H9 (cell line): ENCODE measurements around the gene POLA1. TPM values are rescaled to one million over a fixed set of nuclear protein-coding genes. Genes with fewer than 3 reads are reported as not detected.

Experiments used
- DNase-seq: peaks from one replicate; pipeline ENCODE4 v3.0.0-alpha.2; 2017
- H2AFZ ChIP-seq: one replicate; pipeline ENCODE4 v1.6.1; 2013; ENCODE audit warnings: mild to moderate bottlenecking, low read length, control low read depth, moderate library complexity
- H2AK5ac ChIP-seq: 2 replicates; pipeline ENCODE4 v1.6.1; 2013; ENCODE audit warnings: low read length, control low read depth, mixed read lengths; ENCODE audit not compliant: insufficient read length
- H2BK120ac ChIP-seq: one replicate; pipeline ENCODE4 v1.6.1; 2013; ENCODE audit warnings: low read depth, mild to moderate bottlenecking, low read length, control low read depth, inconsistent platforms; ENCODE audit not compliant: poor library complexity, severe bottlenecking
- H2BK12ac ChIP-seq: 2 replicates; pipeline ENCODE4 v1.6.1; 2013; ENCODE audit warnings: low read length, control low read depth, mixed read lengths, low read depth; ENCODE audit not compliant: insufficient read length
- H2BK15ac ChIP-seq: 2 replicates; pipeline ENCODE4 v1.6.1; 2013; ENCODE audit warnings: low read depth, low read length, control low read depth
- H2BK20ac ChIP-seq: one replicate; pipeline ENCODE4 v1.6.1; 2013; ENCODE audit warnings: low read depth, mild to moderate bottlenecking, low read length, control low read depth, inconsistent platforms; ENCODE audit not compliant: poor library complexity, severe bottlenecking
- H2BK5ac ChIP-seq: 2 replicates; pipeline ENCODE4 v1.6.1; 2013; ENCODE audit warnings: low read length, control low read depth, mixed read lengths; ENCODE audit not compliant: insufficient read length
- H3K14ac ChIP-seq: 2 replicates; pipeline ENCODE4 v1.6.1; 2013; ENCODE audit warnings: low read length, control low read depth; ENCODE audit not compliant: insufficient read depth
- H3K18ac ChIP-seq: 2 replicates; pipeline ENCODE4 v1.6.1; 2013; ENCODE audit warnings: low read depth, mild to moderate bottlenecking, mixed read lengths, low read length, control low read depth; ENCODE audit not compliant: insufficient read length
- H3K23ac ChIP-seq: 2 replicates; pipeline ENCODE4 v1.6.1; 2013; ENCODE audit warnings: low read length, control low read depth, mixed read lengths, low read depth; ENCODE audit not compliant: insufficient read length
- H3K23me2 ChIP-seq: 2 replicates; pipeline ENCODE4 v1.6.1; 2013; ENCODE audit warnings: low read depth, mild to moderate bottlenecking, mixed read lengths, low read length, control low read depth; ENCODE audit not compliant: insufficient read length, poor library complexity, severe bottlenecking
- H3K27ac ChIP-seq: 2 replicates; pipeline ENCODE4 v1.5.1; 2013; ENCODE audit warnings: low read length, control low read depth, mixed read lengths, low read depth; ENCODE audit not compliant: insufficient read length
- H3K27me3 ChIP-seq: 2 replicates; pipeline ENCODE4 v1.6.1; 2013; ENCODE audit warnings: low read length, control low read depth, inconsistent platforms; ENCODE audit not compliant: insufficient read depth
- H3K4ac ChIP-seq: 2 replicates; pipeline ENCODE4 v1.6.1; 2013; ENCODE audit warnings: low read depth, mild to moderate bottlenecking, control low read depth, inconsistent platforms, low read length, moderate library complexity
- H3K4me1 ChIP-seq: 2 replicates; pipeline ENCODE4 v1.6.1; 2013; ENCODE audit warnings: low read length, control low read depth, inconsistent platforms; ENCODE audit not compliant: insufficient read depth
- H3K4me2 ChIP-seq: 2 replicates; pipeline ENCODE4 v1.6.1; 2013; ENCODE audit warnings: low read length, control low read depth, mixed read lengths; ENCODE audit not compliant: insufficient read length, insufficient read depth
- H3K56ac ChIP-seq: 2 replicates; pipeline ENCODE4 v1.6.1; 2013; ENCODE audit warnings: low read depth, mild to moderate bottlenecking, mixed read lengths, low read length, control low read depth; ENCODE audit not compliant: insufficient read length
- H3K79me1 ChIP-seq: 2 replicates; pipeline ENCODE4 v1.6.1; 2013; ENCODE audit warnings: low read depth, mild to moderate bottlenecking, moderate library complexity, low read length, control low read depth, inconsistent platforms; ENCODE audit not compliant: insufficient read depth, poor library complexity, severe bottlenecking
- H3K79me2 ChIP-seq: 2 replicates; pipeline ENCODE4 v1.6.1; 2013; ENCODE audit warnings: low read length, control low read depth, inconsistent platforms; ENCODE audit not compliant: insufficient read depth
- H3K9ac ChIP-seq: 2 replicates; pipeline ENCODE4 v1.6.1; 2013; ENCODE audit warnings: low read length, control low read depth, mixed read lengths; ENCODE audit not compliant: insufficient read length; ENCODE audit errors: extremely low read depth
- H3K9me3 ChIP-seq: one replicate; pipeline ENCODE4 v1.6.1; 2013; ENCODE audit warnings: low read depth, low read length, inconsistent platforms; ENCODE audit not compliant: control insufficient read depth
- H3T11ph ChIP-seq: one replicate; pipeline ENCODE4 v1.6.1; 2013; ENCODE audit warnings: mild to moderate bottlenecking, low read length, control low read depth, inconsistent platforms
- H4K20me1 ChIP-seq: one replicate; pipeline ENCODE4 v1.6.1; 2013; ENCODE audit not compliant: control insufficient read depth, insufficient read length, insufficient read depth
- H4K5ac ChIP-seq: 2 replicates; pipeline ENCODE4 v1.6.1; 2013; ENCODE audit warnings: low read depth, mild to moderate bottlenecking, mixed read lengths, low read length, control low read depth; ENCODE audit not compliant: insufficient read length
- H4K8ac ChIP-seq: replicated peaks from 2 replicates; pipeline ENCODE4 v1.6.1; 2013; ENCODE audit warnings: low read length, control low read depth, mixed read lengths, low read depth; ENCODE audit not compliant: insufficient read length
- H4K91ac ChIP-seq: 2 replicates; pipeline ENCODE4 v1.6.1; 2013; ENCODE audit warnings: low read depth, mild to moderate bottlenecking, moderate library complexity, mixed read lengths, low read length, control low read depth; ENCODE audit not compliant: insufficient read length
- H3K27ac Mint-ChIP-seq, 3 experiments: 2 replicates in 2 of 3; 3 replicates in 1 of 3; pipeline ENCODE4 v1.8.0; 2020 to 2021; ENCODE audit warnings: mixed read lengths in 3 of 3, mild to moderate bottlenecking in 1 of 3, moderate library complexity in 1 of 3
- H3K27me3 Mint-ChIP-seq: 2 replicates; pipeline ENCODE4 v1.8.0; 2021; ENCODE audit warnings: low read depth, mild to moderate bottlenecking, moderate library complexity, mixed read lengths
- H3K36me3 Mint-ChIP-seq, 3 experiments: 2 replicates in 2 of 3; 3 replicates in 1 of 3; pipeline ENCODE4 v1.8.0; 2020 to 2021; ENCODE audit warnings: low read depth in 3 of 3, mixed read lengths in 3 of 3; ENCODE audit not compliant: insufficient read depth in 1 of 3
- H3K4me1 Mint-ChIP-seq, 2 experiments: 2 replicates each; pipeline ENCODE4 v1.8.0; 2020; ENCODE audit warnings: mixed read lengths in 2 of 2
- H3K4me3 Mint-ChIP-seq, 2 experiments: 2 replicates in 1 of 2; 3 replicates in 1 of 2; pipeline ENCODE4 v1.8.0; 2020 to 2021; ENCODE audit warnings: mild to moderate bottlenecking in 2 of 2, mixed read lengths in 2 of 2, moderate library complexity in 1 of 2
- H3K9me3 Mint-ChIP-seq, 2 experiments: 2 replicates in 1 of 2; 3 replicates in 1 of 2; pipeline ENCODE4 v1.8.0; 2020; ENCODE audit warnings: mild to moderate bottlenecking in 2 of 2, mixed read lengths in 2 of 2, moderate library complexity in 1 of 2
- WGBS: extraction: QIAGEN DNeasy Blood & Tissue Kit; methylation state at CpG from one replicate; pipeline ENCODE4 v1.1.7; 2013; ENCODE audit warnings: missing lambda C conversion rate, low lambda C conversion rate, mixed read lengths; ENCODE audit not compliant: insufficient read length; ENCODE audit errors: extremely low coverage; 5-methylcytosine and 5-hydroxymethylcytosine counted together
- total RNA-seq: library from RNA; stranded (reverse); gene quantifications from 2 replicates; pipeline ENCODE4 v1.2.1, GENCODE V29; 2021
- TF ChIP-seq, protein P1 (sequence below): fragments of 200-600 bp; sonication (generic); conservative IDR thresholded peaks from 3 replicates; pipeline ENCODE4 v1.8.0; 2021; ENCODE audit warnings: antibody characterized with exemption, mild to moderate bottlenecking

The POLA1 gene
- total RNA-seq, 1 experiment from 2014 or later = 60.2 TPM

DNA sequence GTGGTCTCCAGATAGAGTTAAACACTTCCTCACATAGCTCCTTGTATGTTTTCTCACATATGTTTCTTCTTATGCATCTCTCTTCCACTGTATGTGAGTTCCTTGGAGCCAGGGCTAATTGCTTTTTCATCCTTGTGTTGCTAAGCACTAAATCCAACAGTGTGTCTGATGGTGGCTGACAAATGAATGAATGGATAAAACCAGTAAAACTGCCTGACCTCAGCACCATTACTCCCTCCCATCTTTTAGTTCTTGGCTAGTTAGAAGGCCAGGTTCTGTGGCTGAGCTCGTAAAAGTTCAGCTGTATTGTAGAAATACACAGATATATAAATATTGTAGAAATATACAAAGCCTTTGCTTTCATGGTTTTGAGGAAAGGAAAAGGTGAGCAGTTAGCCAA is 271.7 kb downstream of the POLA1 start:
- Mint-ChIP-seq H3K36me3 (peaks cover 4 to 8% (median 7%) of the 10 kb centered on the region in 3 experiments; a peak in 5 of 7 replicates), H3K4me1 (peaks cover 17 to 19% of the 10 kb centered on the region in 2 experiments), H3K27ac (no peak overlapping the region), H3K27me3 (no peaks in the 10 kb centered on the region), H3K9me3 (peaks cover 0 to 3% of the 10 kb centered on the region in 2 experiments; a peak in 2 of 5 replicates), H3K4me3 (no peak overlapping the region)
- no peak overlapping the region for H4K91ac ChIP-seq
- H4K20me1 ChIP-seq = no peaks in the 10 kb centered on the region
- H3K79me2 ChIP-seq = no peaks in the 10 kb centered on the region
- H3K9ac ChIP-seq = no peak overlapping the region
- no peaks in the 10 kb centered on the region for H3K27me3 ChIP-seq
- H3T11ph ChIP-seq = no peak overlapping the region
- no peak overlapping the region for H3K4me2 ChIP-seq
- TF ChIP-seq, protein P1, sequence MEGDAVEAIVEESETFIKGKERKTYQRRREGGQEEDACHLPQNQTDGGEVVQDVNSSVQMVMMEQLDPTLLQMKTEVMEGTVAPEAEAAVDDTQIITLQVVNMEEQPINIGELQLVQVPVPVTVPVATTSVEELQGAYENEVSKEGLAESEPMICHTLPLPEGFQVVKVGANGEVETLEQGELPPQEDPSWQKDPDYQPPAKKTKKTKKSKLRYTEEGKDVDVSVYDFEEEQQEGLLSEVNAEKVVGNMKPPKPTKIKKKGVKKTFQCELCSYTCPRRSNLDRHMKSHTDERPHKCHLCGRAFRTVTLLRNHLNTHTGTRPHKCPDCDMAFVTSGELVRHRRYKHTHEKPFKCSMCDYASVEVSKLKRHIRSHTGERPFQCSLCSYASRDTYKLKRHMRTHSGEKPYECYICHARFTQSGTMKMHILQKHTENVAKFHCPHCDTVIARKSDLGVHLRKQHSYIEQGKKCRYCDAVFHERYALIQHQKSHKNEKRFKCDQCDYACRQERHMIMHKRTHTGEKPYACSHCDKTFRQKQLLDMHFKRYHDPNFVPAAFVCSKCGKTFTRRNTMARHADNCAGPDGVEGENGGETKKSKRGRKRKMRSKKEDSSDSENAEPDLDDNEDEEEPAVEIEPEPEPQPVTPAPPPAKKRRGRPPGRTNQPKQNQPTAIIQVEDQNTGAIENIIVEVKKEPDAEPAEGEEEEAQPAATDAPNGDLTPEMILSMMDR = no peak
- no peak overlapping the region for H2BK5ac ChIP-seq
- no peak overlapping the region for H3K27ac ChIP-seq
- no peak overlapping the region for H2AFZ ChIP-seq
- no peaks in the 10 kb centered on the region for H3K79me1 ChIP-seq
- H3K18ac ChIP-seq = no peak overlapping the region
- H3K14ac ChIP-seq = no peak overlapping the region
- H3K4me1 ChIP-seq = no peaks in the 10 kb centered on the region; the same call in 1 of the 2 replicates
- no peak overlapping the region for H2BK15ac ChIP-seq
- no peaks in the 10 kb centered on the region for H3K9me3 ChIP-seq
- WGBS = no CpG with 5 or more reads among the region's 1 CpG
- no peak overlapping the region for H2BK120ac ChIP-seq
- no peak overlapping the region for H3K23ac ChIP-seq
- no peak overlapping the region for H4K8ac ChIP-seq
- H3K56ac ChIP-seq = no peak overlapping the region
- no peaks in the 10 kb centered on the region for H3K23me2 ChIP-seq
- no peak overlapping the region for H2BK12ac ChIP-seq
- no peak overlapping the region for H3K4ac ChIP-seq
- DNase-seq = no peak
- H2AK5ac ChIP-seq = no peak overlapping the region
- no peak overlapping the region for H4K5ac ChIP-seq
- H2BK20ac ChIP-seq = no peak overlapping the region
